NB4 (cell line): ENCODE data around the gene CCSER1.

ENCODE experiments used
- CTCF ChIP-seq: IDR thresholded peaks from one replicate; pipeline ENCODE4 v1.5.1; 2012; ENCODE audit warnings: low read depth, low read length
- MAX ChIP-seq: IDR thresholded peaks from 2 replicates; pipeline ENCODE4 v1.6.1; 2011; ENCODE audit warnings: low read depth, low read length
- MYC ChIP-seq: IDR thresholded peaks from 2 replicates; pipeline ENCODE4 v1.6.1; 2011; ENCODE audit warnings: low read depth, low read length
- POLR2A ChIP-seq: IDR thresholded peaks from 2 replicates; pipeline ENCODE4 v1.6.1; 2011; ENCODE audit warnings: mild to moderate bottlenecking; ENCODE audit not compliant: insufficient read length; ENCODE audit errors: extremely low read depth

GRCh38 chr4:90425893-90426292 is 298.7 kb downstream of the CCSER1 start:
- no peak for TF ChIP-seq POLR2A
- TF ChIP-seq CTCF, result no peak
- TF ChIP-seq MAX, result no peak
- no peak for TF ChIP-seq MYC
